Skeletal muscle tissue (tissue), 4 donors: Measurements from ENCODE around the gene SH2D7. TPM values are rescaled to one million over a fixed set of nuclear protein-coding genes. Genes with fewer than 3 reads are reported as not detected.

Experiments used
- H3K27ac ChIP-seq: one replicate; pipeline ENCODE4 v1.7.0; 2013; ENCODE audit warnings: mild to moderate bottlenecking, low read depth, low read length, inconsistent platforms
- H3K27me3 ChIP-seq, 3 donors: one replicate each; pipeline ENCODE4 v1.7.0; 2013; ENCODE audit warnings: low read length in 3 of 3; ENCODE audit not compliant: control insufficient read depth in 3 of 3, insufficient read depth in 3 of 3
- H3K36me3 ChIP-seq, 3 donors: one replicate each; pipeline ENCODE4 v1.7.0; 2013; ENCODE audit warnings: low read length in 3 of 3; ENCODE audit not compliant: control insufficient read depth in 3 of 3, insufficient read depth in 3 of 3
- H3K4me1 ChIP-seq, 3 donors: one replicate each; pipeline ENCODE4 v1.7.0; 2013; ENCODE audit warnings: low read length in 3 of 3, mild to moderate bottlenecking in 3 of 3; ENCODE audit not compliant: control insufficient read depth in 3 of 3, insufficient read depth in 3 of 3
- H3K4me3 ChIP-seq, 3 donors: one replicate each; pipeline ENCODE4 v1.7.0; 2013; ENCODE audit warnings: low read length in 3 of 3
- H3K9ac ChIP-seq, 3 donors: one replicate each; pipeline ENCODE4 v1.7.0; 2013; ENCODE audit warnings: low read length in 3 of 3, mild to moderate bottlenecking in 3 of 3, moderate library complexity in 2 of 3, low read depth in 1 of 3
- H3K9me3 ChIP-seq, 3 donors: one replicate each; pipeline ENCODE4 v1.7.0; 2013; ENCODE audit warnings: low read length in 3 of 3; ENCODE audit not compliant: control insufficient read depth in 3 of 3
- total RNA-seq: library from RNA; depleted of rRNA; stranded (reverse); fragments of >200 nt; gene quantifications from one replicate; pipeline ENCODE4 v1.2.3, GENCODE V29; 2014
- donor health status: Osteomylitis.

The SH2D7 gene
- total RNA-seq, 1 donor from 2014 or later, result not detected

DNA sequence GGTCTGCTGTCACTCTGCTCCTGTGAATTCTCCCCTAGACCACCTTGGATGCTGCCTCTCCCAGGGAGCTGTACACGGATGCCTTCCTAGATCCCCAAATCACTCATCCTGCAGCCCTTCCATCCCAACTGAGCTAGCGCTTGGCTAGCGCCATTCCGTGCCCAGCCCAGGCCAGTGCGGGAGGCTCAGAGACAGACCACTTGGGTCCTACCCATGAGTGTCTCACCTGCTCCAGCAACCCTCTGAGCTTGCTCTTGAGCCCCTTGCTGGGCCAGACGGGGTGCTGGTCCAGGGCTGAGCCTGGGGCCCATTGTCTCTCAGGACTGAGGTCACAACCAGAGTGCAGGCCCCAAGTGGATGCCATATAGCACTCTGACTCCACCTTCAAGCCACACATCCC is 17.7 kb downstream of the SH2D7 start:
- Histone ChIP-seq H3K27ac (no peak overlapping the region), H3K9ac (no peak overlapping the region)

DNA sequence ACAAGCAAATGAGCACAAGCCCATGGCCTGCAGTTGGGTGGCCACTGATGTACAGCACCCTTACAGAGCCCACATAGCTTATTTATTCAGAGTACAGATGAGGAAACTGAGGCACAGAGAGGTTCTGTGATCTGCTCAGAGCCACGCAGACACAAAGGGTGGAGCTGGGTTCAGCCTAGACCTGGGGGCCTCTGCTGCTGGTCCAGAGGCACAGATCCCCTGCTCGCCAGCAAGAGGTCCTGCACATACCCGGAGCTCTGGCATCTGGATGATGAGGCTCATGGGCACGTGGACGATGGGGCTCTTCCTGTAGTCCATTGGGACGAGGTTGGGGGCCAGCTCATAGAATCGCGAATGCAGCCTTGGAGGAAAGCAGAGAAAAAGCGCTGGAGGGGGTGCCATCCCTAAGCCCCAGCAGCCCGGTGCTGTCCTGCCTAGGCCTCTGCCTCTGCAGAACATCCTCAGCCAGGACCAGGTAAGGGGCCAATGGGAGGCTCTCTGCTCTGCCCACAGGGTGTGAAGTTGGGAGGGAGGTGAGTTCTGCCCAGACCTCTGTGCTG is 18.6 kb downstream of the SH2D7 start:
- no peak overlapping the region for H3K27ac ChIP-seq
- H3K9me3 ChIP-seq, result no peaks in the 10 kb centered on the region

More for the DNA sequence above, 17.7 kb downstream of the SH2D7 start:
- Histone ChIP-seq H3K4me1 (no peaks in the 10 kb centered on the region), H3K9me3 (no peaks in the 10 kb centered on the region), H3K36me3 (no peaks in the 10 kb centered on the region), H3K27me3 (no peaks in the 10 kb centered on the region), H3K4me3 (no peak overlapping the region)

DNA sequence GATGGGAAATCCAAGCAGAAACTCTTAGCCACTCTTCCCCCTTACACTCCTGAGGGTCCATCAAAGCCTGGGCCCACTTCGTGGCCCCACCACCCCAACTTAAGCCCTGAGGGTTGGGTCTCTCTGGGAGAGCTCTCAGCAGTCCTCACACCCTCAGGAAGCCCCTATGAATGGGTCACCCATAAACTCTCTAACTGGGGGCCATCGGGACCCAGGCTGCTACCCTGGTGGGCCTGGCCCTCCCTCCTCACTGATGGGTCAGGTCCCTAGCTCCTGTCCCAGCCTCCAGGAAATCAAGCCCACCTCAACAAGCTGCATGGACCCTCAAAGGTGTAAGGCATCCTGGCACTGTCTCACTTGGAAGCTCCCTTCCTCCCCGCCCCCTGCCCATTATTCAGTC is 19.4 kb downstream of the SH2D7 start:
- H3K27me3 ChIP-seq, result no peaks in the 10 kb centered on the region

More for the DNA sequence above, 18.6 kb downstream of the SH2D7 start:
- Histone ChIP-seq H3K36me3 (no peaks in the 10 kb centered on the region), H3K27me3 (no peaks in the 10 kb centered on the region), H3K4me3 (no peak overlapping the region), H3K4me1 (no peaks in the 10 kb centered on the region), H3K9ac (no peak overlapping the region)

DNA sequence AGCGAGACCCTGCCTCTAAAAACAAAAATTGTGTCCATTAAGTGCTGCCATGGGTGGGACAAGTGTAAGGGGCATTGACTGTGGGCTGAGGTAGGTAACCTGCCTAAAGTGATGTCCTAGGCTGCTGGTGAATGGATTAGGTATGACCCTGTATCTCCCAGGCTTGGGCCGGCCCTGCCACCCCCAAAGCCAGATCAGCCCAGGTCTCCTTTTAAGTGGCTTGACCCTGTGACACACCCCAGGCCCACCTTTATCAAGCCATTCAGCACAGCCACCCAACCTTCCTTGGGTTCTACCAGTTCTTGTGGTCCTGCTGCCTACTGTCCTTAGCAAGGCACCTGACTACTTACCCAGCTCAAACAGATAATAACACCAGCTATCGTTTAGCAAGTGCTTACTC is 20.2 kb downstream of the SH2D7 start:
- H3K27ac ChIP-seq, result no peak overlapping the region
- H3K9me3 ChIP-seq, result no peaks in the 10 kb centered on the region
- H3K9ac ChIP-seq, result no peak overlapping the region
- no peaks in the 10 kb centered on the region for H3K4me1 ChIP-seq
- no peaks in the 10 kb centered on the region for H3K27me3 ChIP-seq
- H3K4me3 ChIP-seq, result no peak overlapping the region
- no peaks in the 10 kb centered on the region for H3K36me3 ChIP-seq

More for the DNA sequence above, 19.4 kb downstream of the SH2D7 start:
- Histone ChIP-seq H3K9ac (no peak overlapping the region), H3K27ac (no peak overlapping the region), H3K36me3 (no peaks in the 10 kb centered on the region), H3K4me1 (no peaks in the 10 kb centered on the region), H3K9me3 (no peaks in the 10 kb centered on the region), H3K4me3 (no peak overlapping the region)

DNA sequence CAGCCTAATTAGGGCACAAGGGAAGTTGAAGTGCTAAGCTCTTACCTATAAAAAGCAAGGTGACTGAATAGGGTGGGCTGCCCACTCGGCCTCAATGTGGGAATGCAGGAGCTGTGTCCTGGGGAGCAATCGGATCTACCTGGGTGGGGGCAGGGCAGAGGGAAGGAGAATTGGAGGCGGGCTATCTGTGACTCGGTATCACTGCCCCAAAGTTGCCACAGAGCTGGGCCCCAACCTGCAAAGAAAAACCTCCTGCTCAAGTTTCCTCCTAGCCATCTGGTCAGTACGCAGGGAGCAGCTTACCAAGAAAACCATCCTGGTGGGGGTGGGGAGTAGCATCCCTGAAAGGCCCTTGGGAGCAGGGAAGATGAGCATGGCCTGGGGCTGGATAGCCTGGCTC is 28.2 kb downstream of the SH2D7 start:
- Histone ChIP-seq H3K4me1 (peaks cover 0 to 5% (median 0%) of the 10 kb centered on the region in 3 donors), H3K27me3 (no peaks in the 10 kb centered on the region), H3K4me3 (no peak overlapping the region), H3K9me3 (no peaks in the 10 kb centered on the region), H3K27ac (no peak overlapping the region), H3K9ac (no peak overlapping the region), H3K36me3 (no peaks in the 10 kb centered on the region)

DNA sequence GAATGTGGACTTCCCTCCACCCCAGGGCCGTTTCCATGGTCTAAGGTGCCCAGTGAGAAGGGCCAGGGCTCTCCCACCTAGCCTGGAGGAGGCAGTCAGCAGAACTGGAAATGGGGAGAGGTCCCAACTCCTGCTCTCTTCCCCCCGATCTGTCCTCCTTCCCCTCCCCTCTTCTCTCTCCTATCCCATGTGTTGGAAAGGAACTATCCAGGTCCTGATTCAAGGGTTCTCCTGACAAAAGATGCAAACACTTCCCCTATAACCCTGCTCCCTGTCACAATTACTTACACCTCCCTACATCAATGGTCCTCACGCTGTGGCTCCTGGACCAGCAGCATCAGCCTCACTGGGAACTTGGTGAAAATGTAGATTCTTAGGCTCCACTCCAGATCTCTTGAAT is 32.9 kb downstream of the SH2D7 start:
- H3K4me1 ChIP-seq, result peaks cover 16 to 20% (median 16%) of the 10 kb centered on the region in 3 donors
- H3K4me3 ChIP-seq, result no peak overlapping the region
- no peak overlapping the region for H3K9ac ChIP-seq
- H3K9me3 ChIP-seq, result no peaks in the 10 kb centered on the region
- no peaks in the 10 kb centered on the region for H3K36me3 ChIP-seq
- no peaks in the 10 kb centered on the region for H3K27me3 ChIP-seq
- no peak overlapping the region for H3K27ac ChIP-seq

DNA sequence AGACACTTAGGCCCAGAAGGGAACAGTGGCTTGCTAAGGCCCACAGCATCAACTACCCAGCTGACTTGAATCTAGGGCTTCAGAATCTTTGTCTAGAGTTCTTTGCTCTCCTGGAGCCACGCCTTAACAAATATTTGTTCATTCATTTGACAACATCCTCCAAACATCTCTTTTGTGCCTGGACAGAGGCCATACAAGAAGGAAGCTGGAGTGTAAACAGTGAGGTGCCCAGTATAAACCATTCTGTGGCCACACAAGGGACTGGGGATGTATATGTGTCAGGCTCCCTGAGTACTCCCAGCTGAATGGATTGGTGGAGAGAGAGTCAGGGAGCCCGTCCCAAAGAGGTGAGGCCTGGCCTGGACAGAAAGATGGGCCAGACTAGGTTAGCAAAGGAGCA is 35.5 kb downstream of the SH2D7 start:
- Histone ChIP-seq H3K27ac (no peak overlapping the region), H3K9me3 (no peaks in the 10 kb centered on the region), H3K4me3 (no peak overlapping the region), H3K4me1 (peaks cover 20 to 28% (median 22%) of the 10 kb centered on the region in 3 donors), H3K36me3 (no peaks in the 10 kb centered on the region), H3K9ac (no peak overlapping the region), H3K27me3 (no peaks in the 10 kb centered on the region)

DNA sequence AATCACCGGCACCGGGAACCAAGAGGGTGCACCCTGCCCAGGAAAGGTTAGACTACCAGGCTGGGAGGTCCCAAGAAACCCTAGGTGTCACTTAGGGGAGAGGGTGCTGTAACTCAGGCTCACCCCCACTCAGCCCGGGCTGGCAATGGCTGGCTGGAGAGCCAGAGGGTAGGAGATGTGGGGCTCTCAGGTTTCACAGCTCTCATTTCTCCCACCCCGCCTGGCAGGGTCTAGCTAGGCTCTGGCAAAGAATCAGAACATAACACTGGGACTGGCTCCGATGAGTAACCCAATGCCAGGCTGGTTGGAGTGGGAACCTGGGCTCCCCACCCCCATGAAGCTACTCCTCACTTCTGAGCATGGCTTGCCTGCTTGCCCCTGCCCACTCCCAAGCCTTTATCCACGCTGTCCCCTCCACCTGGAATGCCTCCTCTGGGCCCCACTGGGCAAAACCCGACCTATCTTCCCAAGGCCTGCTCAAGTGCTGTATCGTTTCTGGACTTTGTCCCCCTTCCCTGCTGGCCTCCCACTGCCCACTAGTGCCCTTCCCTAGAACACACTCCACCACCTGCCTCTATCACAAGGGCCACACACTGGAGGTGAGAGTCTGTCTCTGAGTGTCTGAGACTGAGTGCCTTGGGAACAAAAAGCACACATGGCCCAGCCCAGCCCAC is 36.9 kb downstream of the SH2D7 start:
- Histone ChIP-seq H3K9me3 (no peaks in the 10 kb centered on the region), H3K9ac (no peak overlapping the region), H3K27ac (no peak overlapping the region), H3K4me3 (peak overlapping the region in 2 of 3 donors; percentile 14 to 22), H3K36me3 (no peaks in the 10 kb centered on the region), H3K4me1 (peaks cover 20 to 28% (median 22%) of the 10 kb centered on the region in 3 donors), H3K27me3 (no peaks in the 10 kb centered on the region)

DNA sequence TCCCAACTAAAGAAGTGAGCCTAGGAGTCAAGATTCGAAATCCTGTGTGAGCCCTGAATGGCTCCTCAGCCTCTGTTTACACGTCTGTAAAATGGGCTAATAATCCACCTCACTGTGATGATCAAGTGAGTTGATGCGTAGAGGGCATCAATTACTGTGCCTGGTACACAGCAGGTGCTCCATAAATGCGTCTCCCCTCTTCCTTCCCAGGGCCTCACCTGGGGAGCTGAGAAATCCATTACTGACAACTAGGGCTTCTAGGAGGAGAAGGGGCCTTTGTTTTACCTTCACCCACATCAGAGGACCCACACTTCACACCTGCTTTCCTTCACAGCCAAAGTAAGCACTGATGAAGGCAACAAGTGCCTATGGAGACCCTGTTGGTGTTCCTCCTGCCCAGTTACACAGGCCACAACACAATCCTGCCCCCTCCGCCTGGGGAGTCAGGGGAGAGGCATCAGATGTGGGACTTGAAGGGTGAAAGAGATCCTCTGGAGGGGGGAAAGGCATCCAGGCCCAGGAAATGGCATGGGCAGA is 37.5 kb downstream of the SH2D7 start:
- no peaks in the 10 kb centered on the region for H3K27me3 ChIP-seq
- H3K4me1 ChIP-seq, result peaks cover 20 to 28% (median 22%) of the 10 kb centered on the region in 3 donors
- H3K4me3 ChIP-seq, result no peak overlapping the region
- no peaks in the 10 kb centered on the region for H3K36me3 ChIP-seq
- peak overlapping the region in 1 of 3 donors; percentile 33 for H3K9ac ChIP-seq
- no peaks in the 10 kb centered on the region for H3K9me3 ChIP-seq
- H3K27ac ChIP-seq, result no peak overlapping the region
